NCI-H1694 (cell line): ENCODE measurements around the gene ZNF764.
A peak's percentile ranks its signal among the peaks of the same experiment; 100 is the strongest.
"Not testable (repeated sequence)": the region's sequence is repeated elsewhere in the genome, so short reads cannot be mapped to it uniquely, and the experiment has no call there.

Experiments used
- DNase-seq: peaks from one replicate; lab custom pipeline; 2025; lab: John Stamatoyannopoulos, UW

Gene ZNF764

GRCh38 chr16:30548416-30549253, 9.5 kb downstream of the ZNF764 start:
- DNase-seq: no peak

- DNase-seq: no peak
These were observed 12.1 kb downstream of the ZNF764 start for GRCh38 chr16:30546115-30546514.

GRCh38 chr16:30543067-30543466, 15.1 kb downstream of the ZNF764 start:
- DNase-seq: no peak

- no peak for DNase-seq
These were observed 16.5 kb downstream of the ZNF764 start for GRCh38 chr16:30541502-30542329.

GRCh38 chr16:30540916-30541464, 17.2 kb downstream of the ZNF764 start:
- DNase-seq: not testable (repeated sequence)

GRCh38 chr16:30539986-30540526, 18.1 kb downstream of the ZNF764 start:
- not testable (repeated sequence) for DNase-seq

- DNase-seq: no peak
These were observed 18.9 kb downstream of the ZNF764 start for GRCh38 chr16:30539000-30539964.

- not testable (repeated sequence) for DNase-seq
These were observed 21.7 kb downstream of the ZNF764 start for GRCh38 chr16:30536391-30537024.

GRCh38 chr16:30535777-30536190, 22.4 kb downstream of the ZNF764 start:
- peak; percentile 25 for DNase-seq

- peak; percentile 38 for DNase-seq
These were observed 22.9 kb downstream of the ZNF764 start for GRCh38 chr16:30535106-30535776.

GRCh38 chr16:30534368-30535105, 23.6 kb downstream of the ZNF764 start, which contains the start of gene ZNF747:
Gene ZNF747, minus strand, starts transcription at chr16:30534858. Its CDS starts 179 bp downstream, at chr16:30534679.
- peak; percentile 58 for DNase-seq

- no peak for DNase-seq
These were observed 24.3 kb downstream of the ZNF764 start for GRCh38 chr16:30533748-30534367.

GRCh38 chr16:30533146-30533522, 25.0 kb downstream of the ZNF764 start:
- DNase-seq: no peak

GRCh38 chr16:30532285-30533145, 25.7 kb downstream of the ZNF764 start:
- no peak for DNase-seq

- DNase-seq: no peak
These were observed 27.8 kb downstream of the ZNF764 start for GRCh38 chr16:30530163-30531037.

- no peak for DNase-seq
These were observed 29.2 kb downstream of the ZNF764 start for GRCh38 chr16:30528799-30529457.
